NK-92 treated with Interleukin-12 subunit alpha and Interleukin-12 subunit beta, amount 100 ng/mL, for 24 hours (cell line): ENCODE results near the gene IFIT1B.
A peak's percentile ranks its signal among the peaks of the same experiment; 100 is the strongest.
"Not testable (repeated sequence)": the region's sequence is repeated elsewhere in the genome, so short reads cannot be mapped to it uniquely, and the experiment has no call there.

ENCODE experiments used
- DNase-seq: peaks from one replicate; lab custom pipeline; 2025; lab: John Stamatoyannopoulos, UW

Gene IFIT1B, protein sequence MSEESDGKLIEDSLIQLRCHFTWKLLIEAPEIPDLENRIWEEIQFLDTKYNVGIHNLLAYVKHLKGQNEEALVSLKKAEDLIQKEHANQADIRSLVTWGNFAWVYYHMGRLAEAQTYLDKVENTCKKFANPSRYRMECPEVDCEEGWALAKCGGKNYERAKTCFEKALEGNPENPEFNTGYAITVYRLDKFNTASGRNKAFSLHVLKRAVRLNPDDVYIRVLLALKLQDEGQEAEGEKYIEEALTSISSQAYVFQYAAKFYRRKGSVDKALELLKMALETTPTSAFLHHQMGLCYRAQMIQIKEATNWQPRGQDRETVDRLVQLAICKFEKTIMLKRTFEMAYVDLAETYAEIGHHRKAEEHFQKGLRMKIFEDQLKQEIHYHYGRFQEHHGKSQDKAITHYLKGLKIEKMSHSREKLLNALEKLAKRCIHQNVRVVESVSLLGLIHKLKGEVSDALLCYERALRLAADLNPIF

DNA sequence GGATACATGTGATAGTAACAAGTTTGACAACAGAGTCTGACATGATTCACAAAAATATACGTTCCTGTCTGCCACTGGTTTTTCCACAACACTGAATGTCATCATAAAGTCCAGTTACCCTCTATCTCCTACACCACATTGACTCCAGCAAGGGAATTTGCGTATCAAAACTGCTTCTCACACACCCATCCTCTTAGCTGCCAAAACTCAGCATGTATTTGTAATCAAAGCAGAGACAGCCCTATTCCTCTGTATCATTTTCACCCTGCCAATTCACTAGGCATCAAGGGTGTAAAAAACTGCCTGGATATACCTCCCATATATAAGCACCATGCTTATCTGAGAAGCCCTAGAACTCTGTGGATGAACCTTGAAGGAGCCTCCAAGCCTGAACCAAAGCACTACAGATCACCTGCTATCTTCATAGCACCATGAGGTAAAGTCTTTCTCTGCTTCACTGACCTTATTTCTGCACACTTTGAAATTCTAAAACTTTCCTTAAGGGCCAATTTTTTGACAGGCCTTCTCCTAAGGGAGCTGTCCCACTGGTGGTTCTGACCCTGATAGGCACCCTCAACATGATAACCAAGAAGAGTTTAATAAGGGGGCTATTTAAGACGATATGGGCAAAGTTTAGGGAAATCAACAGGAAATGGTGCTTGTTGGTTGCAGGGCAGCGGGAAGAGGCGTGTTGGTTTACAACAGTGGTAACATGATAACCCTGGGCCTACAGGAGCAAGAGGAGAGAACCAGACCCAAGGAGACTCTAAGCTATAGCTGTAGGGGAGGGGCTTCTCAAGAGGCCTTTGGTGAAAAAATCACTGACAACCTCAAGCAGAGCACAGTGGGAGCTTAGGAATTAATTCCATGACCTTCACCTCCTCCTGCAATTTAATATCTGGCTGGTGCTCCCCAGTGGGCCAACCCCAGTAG, at the start of gene IFIT1B:
Gene IFIT1B, plus strand, starts transcription at position 352 of the 933 bp plus-strand sequence. Its CDS starts 80 bp downstream, at position 432.
- DNase-seq, result no peak

DNA sequence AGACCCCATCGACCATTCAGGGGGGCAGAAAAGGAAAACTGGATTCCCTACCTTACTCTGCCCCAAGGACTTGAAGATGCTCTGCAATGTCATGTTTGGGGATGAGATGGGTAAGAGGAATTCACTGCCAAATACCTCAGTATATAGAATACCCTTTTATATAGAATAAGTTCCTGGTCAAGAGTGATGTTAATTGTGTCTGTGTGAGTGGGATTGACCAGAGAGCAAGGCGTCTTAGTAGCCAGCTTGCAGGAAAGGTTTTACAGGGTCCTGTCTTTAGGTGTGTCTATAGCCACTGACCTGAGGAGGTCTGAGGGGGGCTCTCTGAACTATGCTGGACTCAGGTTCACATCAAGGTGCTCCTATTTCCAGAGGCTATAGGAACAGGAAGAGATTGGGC, 48.7 kb upstream of the IFIT1B start:
- no peak for DNase-seq

DNA sequence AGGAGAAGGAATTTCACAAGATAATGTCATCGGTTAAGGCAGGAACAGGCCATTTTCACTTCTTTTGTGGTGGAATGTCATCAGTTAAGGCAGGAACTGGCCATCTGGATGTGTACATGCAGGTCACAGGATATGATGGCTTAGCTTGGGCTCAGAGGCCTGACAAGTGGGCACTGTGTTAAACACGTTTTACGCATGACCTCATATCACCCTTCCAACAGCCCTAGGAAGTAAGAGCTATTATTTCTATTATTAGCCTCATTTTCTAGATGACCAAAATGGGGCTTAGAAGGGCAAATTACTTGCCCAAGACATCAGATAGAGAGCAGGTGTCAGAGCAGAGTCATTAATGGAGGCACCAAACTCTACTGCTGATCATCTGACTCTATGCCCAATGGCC, 47.8 kb upstream of the IFIT1B start:
- DNase-seq, result peak; percentile 14

DNA sequence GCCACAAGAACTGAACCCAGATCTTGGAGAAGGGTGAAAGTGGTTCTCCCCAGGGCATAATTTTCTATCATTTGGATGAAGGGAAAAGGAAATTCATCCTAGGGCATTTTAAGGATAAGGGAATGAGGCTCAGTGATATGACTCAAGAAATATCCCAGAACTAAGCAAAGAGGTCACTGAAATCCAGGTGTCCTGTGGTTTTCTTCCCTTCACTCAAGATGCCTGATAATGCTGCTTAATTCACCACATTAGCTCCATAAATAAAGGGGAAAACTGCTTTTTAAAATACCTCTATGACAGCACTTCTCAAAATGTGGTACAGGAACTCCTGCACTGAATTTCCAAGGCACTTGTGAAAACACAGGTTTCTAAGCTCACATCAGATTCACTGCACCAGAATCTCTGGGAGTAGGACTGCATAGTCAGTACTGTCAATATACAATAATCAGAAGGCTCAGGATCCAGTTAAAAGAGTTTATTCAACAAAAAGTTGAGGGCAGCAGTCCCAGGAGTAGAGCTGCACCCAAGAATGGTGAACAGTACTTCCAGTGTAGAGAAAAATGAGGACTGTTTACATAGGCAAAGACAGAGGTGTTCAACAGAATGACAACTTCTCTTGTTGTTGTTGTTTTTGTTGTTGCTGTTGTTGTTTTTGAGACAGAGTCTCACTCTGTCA, 47.2 kb upstream of the IFIT1B start:
- no peak for DNase-seq

DNA sequence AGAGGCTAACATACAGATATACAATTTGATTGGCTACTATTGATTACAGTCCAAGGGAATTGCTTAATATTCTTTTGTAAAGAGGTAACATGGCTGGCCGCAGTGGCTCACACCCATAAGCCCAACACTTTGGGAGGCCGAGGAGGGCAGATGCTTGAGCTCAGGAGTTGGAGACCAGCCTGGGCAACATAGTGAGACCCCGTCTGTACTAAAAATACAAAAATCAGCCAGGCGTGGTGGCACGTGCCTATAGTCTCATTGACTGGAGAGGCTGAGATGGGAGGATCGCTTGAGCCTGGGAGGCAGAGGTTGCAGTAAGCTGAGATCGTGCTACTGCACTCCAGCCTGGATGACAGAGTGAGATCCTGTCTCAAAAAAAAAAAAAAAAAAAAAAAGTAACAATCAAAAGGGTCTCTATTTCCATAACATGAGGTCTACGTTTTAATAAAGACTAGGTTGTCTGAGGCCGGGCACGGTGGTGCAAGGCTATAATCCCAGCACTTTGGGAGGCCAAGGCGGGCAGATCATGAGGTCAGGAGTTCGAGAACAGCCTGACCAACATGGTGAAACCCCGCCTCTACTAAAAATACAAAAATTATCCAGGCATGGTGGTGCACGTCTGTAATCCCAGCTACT, 46.3 kb upstream of the IFIT1B start:
- not testable (repeated sequence) for DNase-seq

DNA sequence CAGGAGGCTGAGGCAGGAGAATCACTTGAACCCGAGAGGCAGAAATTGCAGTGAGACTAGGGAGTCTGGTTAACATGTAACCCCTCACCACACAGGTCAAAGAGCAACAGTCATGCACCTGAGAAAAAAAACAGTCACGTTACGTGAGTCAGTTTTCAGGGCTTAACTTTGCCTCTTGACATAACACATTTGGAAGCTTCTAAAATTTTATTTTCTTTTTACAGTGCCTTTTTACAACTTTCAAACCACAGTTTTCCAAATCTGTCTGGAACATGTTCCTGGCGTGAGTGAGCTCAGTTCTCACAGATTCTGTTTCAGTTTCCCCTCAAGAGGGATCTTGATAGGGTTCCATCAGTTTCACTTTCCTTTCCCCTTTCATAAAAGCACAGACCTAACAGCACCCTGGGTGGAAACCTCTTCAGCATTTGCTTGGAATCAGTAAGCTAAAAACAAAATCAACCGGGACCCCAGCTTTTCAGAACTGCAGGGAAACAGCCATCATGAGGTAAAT, 45.7 kb upstream of the IFIT1B start:
- no peak for DNase-seq

DNA sequence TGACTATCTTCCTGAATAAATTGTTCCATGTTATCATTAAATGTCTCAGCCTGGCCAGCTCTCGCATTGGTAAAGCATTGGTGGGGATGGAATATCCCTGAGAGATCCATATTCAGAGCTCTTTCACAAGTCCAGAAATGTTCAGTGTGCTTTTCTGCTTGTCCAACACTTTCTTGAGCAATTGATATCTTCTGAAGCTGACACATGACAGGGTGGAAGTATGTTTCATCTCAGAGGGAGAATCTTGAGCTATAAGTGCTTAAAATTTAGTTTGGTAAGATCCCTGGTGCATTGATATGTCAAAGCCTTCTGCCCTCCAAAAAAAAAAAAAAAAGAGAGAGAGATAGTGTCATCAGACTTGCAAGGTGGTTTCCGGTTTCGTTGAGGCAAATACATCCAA, 42.6 kb upstream of the IFIT1B start:
- DNase-seq, result no peak

DNA sequence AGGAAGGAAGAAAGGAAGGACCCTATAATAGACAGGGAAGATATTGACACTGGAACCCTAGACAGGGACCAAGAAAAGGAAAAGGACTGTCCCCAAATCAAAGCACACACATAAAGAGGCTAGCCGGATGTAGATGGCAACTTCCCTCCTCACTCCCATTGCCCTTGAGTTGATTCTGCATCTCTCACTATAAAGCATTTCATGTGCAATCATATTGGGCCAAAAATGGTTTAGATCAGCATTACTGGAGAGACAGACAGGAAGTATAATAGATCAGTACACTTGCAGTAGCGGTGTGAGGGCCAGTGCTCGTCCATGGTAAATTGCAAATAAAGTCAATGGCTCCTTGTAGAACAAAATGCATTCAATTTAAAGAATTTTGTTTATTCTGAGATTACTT, 41.6 kb upstream of the IFIT1B start:
- no peak for DNase-seq

DNA sequence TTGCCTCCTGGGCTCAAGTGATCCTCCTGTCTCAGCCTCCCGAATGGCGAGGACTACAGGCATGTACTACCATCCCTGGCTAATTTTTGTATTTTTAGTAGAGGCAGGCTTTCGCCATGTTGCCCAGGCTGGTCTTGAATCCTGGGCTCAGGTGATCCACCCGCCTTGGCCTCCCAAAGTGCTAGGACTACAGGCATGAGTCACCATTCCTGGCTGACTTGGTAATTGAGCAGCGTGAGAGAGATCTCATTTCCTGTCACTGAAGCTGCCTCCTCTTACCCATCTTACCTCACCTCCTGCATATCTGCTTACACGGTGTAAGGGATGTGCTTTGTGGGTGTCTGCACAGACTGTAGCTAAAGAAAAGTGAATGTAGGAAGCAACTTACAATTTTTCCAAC, 40.4 kb upstream of the IFIT1B start:
- peak; percentile 9 for DNase-seq

DNA sequence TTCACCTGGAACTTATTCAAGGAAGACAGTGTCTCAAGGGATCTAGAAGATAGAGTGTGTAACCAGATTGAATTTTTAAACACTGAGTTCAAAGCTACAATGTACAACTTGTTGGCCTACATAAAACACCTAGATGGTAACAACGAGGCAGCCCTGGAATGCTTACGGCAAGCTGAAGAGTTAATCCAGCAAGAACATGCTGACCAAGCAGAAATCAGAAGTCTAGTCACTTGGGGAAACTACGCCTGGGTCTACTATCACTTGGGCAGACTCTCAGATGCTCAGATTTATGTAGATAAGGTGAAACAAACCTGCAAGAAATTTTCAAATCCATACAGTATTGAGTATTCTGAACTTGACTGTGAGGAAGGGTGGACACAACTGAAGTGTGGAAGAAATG, 39.1 kb upstream of the IFIT1B start:
- DNase-seq, result no peak

DNA sequence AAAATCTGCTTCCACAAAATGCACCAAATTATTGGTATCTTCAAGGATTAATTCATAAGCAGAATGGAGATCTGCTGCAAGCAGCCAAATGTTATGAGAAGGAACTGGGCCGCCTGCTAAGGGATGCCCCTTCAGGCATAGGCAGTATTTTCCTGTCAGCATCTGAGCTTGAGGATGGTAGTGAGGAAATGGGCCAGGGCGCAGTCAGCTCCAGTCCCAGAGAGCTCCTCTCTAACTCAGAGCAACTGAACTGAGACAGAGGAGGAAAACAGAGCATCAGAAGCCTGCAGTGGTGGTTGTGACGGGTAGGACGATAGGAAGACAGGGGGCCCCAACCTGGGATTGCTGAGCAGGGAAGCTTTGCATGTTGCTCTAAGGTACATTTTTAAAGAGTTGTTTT, 38.0 kb upstream of the IFIT1B start:
- no peak for DNase-seq

DNA sequence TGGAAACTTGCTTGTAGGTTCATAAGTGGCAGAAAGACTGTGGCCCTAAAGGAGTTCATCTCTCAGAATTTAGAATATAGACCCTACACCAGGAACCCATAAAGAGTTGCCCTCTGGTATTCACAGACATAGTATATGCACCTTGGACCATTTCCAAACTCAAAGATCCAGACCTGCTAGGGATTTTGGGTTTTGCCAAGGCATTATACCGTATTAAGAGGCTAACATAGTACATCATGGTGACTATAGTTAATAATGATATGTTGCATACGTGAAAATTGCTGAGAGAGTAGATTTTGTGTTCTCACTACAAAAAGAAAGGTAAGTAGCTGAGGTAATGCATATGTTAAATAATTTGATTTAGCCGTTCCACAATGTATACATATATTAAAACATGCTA, 36.2 kb upstream of the IFIT1B start:
- no peak for DNase-seq

DNA sequence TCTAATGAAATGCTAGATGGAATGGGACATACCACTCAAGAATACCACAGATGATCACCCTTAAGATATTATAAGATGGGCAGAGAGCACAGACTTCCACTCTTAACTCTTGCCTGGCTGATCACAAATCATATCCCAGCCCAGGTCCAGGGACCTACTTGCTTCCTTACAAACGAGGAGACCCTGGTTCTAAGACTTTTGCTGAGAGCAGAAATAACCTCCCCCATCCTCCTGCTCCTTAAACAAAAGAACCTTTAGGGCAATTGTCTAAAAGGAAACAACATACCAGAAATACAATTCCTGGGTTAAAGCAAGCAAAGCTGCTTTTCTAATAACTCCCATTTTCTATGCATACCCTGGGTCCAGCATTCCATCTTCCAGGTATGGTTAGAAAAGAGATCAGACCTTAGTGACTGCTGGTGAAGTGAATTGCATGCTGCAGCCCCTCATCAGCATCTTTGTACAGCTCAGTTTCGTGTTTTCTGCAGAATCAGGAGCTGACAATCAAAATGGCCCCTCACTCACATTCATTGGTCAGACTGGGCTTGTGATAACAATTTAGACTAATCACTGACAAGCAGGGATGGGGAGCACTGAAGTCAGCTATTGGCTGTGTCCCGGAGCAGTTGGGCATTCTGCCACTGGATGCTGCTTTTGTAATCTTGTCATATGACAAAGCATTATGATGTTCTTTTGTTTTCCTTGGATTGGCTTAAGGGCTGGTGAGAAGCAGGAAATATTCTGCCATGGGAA, 35.5 kb upstream of the IFIT1B start:
- DNase-seq, result no peak

DNA sequence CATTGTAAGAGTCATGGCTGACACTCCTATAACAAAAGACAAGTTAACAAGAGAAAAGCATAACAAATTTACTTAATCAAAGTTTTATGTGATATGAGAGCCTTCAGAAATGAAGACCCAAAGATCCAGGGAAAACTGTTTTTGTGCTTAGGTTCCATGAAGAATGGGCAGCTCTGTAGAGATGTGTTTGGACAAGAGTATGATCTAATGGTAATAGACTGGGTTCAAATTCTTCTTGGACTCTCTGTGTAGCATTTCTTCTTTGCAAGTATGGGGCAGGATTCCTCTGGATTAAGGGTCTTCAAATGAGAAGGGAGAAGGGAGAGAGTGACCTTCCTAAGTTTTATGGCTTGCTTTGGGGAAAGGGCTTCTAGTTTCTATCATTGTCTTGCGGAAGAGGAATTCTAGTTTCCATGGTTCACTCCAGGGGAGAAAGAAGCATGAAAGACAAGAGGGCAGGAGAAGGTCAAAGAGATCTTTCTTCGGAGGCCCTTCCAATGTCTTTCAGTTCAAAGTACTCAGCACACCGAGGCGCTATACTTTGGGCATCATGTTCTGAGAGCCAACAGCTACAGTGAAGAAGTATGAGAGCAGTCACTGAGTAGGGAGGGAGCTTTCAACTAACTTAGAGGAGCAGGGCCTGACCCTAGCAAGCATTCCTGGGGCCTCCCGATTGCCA, 34.6 kb upstream of the IFIT1B start:
- DNase-seq, result no peak

DNA sequence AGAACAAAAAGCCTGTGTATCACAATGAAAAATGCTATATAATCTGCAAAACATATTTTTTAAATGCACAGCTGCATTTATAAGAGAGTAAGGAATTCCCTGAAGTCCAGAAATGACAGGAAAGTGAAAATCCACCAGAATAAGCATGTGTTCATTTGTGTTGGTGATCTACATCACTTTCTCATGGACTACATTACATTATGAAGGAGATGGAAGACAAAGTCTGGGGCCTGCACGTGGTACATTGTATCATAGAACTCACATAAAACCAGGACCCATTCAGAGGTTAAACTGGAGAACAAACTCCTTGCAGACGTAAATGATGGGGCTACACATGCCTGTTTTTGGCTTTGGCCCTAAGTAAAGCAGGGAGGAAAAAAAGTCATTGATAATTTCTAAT, 33.7 kb upstream of the IFIT1B start:
- no peak for DNase-seq

DNA sequence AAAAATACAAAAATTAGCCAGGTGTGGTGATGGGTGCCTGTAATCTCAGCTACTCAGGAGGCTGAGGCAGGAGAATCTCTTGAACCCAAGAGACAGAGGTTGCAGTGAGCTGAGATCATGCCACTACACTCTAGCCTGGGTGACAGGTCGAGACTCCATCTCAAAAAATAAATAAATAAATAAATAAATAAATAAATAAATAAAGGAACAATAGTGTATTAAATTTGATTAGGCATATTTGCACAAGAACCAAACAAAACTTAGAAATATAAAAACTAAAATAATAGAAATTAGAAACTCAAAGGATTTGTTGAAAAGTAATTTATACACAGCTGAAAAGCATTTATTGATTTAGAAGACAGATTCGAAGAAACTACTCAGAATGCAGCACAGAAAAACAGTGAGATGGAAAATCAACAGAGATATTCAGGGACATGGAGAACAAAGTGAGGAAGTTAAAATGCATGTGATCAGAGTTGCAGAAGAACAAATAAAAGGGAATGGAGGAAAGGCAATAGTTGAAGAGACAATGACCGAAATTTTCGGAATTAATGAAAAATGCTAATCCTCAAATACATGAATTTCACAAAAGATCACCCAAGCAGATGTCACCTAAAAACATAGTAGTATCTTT, 32.4 kb upstream of the IFIT1B start:
- no peak for DNase-seq

DNA sequence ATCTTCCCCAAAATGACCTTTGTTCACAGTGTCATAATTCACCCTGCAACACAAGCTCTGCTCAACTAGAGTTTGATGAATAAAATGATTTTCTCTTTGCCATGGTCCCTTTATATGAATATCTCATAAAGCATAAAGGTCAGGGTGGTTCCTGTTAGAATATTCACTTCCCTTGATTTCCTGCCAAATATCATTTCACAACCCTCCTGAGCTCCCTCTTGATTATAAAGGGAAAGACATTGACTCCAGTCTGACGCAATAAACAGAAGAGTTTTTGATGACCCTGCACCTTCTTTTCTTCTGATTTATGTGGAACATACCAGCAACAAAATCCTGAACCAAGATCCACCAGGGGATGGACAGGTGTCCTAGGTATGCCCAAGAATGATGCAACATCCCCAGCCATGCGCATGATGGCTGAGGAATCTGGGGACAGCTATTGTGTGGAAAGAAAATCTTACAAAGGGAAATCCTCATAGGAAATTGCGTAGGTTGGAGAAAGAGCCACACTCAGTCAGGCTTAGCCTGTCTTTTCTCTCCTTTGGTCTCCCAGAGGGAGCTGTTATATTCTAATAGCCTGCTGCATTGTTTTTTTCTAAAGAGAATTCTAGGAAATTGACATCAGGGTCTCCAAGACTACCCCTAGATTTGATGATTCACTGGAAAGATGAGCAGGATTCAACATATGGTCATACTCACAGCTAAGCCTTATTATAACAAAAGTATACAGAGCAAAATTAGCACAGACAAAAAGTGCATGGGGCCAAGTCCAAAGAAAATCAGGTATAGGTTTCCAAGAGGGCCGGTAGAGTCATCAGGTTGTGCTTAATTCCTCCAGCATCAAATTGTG, 31.2 kb upstream of the IFIT1B start:
- DNase-seq, result no peak

DNA sequence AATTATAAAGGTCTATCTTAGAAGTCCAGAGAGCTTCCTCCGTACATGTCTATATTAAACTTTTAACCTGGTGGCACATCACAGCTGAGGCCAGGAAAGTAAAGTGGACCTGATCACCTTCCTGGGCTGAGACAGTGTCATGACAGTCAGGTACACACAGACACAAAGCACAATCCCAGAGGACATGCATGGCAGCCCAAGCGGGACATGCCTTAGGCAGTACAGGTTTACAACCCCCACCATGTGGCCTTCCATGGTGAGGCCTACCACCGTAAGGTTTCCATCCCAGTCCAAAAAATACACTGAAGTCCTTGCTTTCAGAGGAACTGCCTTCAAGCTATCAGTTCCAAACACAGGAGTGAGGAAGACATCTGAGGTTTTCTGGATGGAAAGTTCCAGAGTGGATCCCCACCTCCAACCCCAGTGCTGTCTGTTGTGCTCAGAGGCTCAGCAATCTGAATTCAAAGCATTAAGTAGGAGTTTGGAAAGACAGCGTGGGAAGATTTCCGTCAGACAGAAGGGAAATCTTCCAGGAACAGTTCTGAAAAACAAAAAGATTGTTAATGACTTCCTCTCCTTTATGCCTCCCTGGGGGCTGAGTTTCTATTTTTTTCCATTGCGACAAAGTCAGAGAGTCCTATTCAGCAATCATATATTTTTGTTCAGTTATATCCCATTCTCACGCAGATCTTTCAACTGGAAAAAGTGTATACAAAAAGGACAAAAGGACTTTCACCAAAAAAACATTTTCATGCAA, 30.0 kb upstream of the IFIT1B start:
- no peak for DNase-seq
